GM08714 (cell line): Measurements from ENCODE around the gene BDH1.

Source experiments
- H3K4me3 ChIP-seq: fragments of 200-500 bp; sonication (Bioruptor generic); 2 replicates; pipeline ENCODE4 v1.5.1; 2014; ENCODE audit warnings: mild to moderate bottlenecking, low read length, inconsistent platforms
- ZNF274 ChIP-seq: IDR thresholded peaks from 2 replicates; pipeline ENCODE4 v1.6.1; 2012; ENCODE audit warnings: mild to moderate bottlenecking, low read depth, low read length

Gene BDH1

GRCh38 chr3:197546307-197547085 is 9.3 kb downstream of the BDH1 start:
- H3K4me3 ChIP-seq, result no peak overlapping the region
- TF ChIP-seq ZNF274, result no peak

GRCh38 chr3:197545571-197545970 is 10.2 kb downstream of the BDH1 start:
- TF ChIP-seq ZNF274, result no peak

GRCh38 chr3:197545101-197545500 is 10.7 kb downstream of the BDH1 start:
- no peak for TF ChIP-seq ZNF274
- no peak overlapping the region for H3K4me3 ChIP-seq

More at GRCh38 chr3:197545571-197545970, 10.2 kb downstream of the BDH1 start:
- no peak overlapping the region for H3K4me3 ChIP-seq

- no peak overlapping the region for H3K4me3 ChIP-seq
- TF ChIP-seq ZNF274, result no peak
These were observed 12.9 kb downstream of the BDH1 start for GRCh38 chr3:197542741-197543454.

- TF ChIP-seq ZNF274, result no peak
- no peak overlapping the region for H3K4me3 ChIP-seq
These were observed 13.8 kb downstream of the BDH1 start for GRCh38 chr3:197541756-197542539.

GRCh38 chr3:197540961-197541377 is 14.8 kb downstream of the BDH1 start:
- TF ChIP-seq ZNF274, result no peak
- no peak overlapping the region for H3K4me3 ChIP-seq

GRCh38 chr3:197539651-197540051 is 16.1 kb downstream of the BDH1 start:
- no peak for TF ChIP-seq ZNF274

GRCh38 chr3:197533927-197534725 is 21.6 kb downstream of the BDH1 start:
- TF ChIP-seq ZNF274, result no peak
- H3K4me3 ChIP-seq, result no peak overlapping the region

More at GRCh38 chr3:197539651-197540051, 16.1 kb downstream of the BDH1 start:
- H3K4me3 ChIP-seq, result no peak overlapping the region

GRCh38 chr3:197533396-197533795 is 22.4 kb downstream of the BDH1 start:
- H3K4me3 ChIP-seq, result no peak overlapping the region
- TF ChIP-seq ZNF274, result no peak

GRCh38 chr3:197532388-197532787 is 23.4 kb downstream of the BDH1 start:
- TF ChIP-seq ZNF274, result no peak
- no peak overlapping the region for H3K4me3 ChIP-seq

- H3K4me3 ChIP-seq, result no peak overlapping the region
- TF ChIP-seq ZNF274, result no peak
These were observed 27.6 kb downstream of the BDH1 start for GRCh38 chr3:197528190-197528589.

- no peak for TF ChIP-seq ZNF274
- H3K4me3 ChIP-seq, result no peak overlapping the region
These were observed 28.2 kb downstream of the BDH1 start for GRCh38 chr3:197527569-197527968.

- H3K4me3 ChIP-seq, result no peak overlapping the region
- no peak for TF ChIP-seq ZNF274
These were observed 30.1 kb downstream of the BDH1 start for GRCh38 chr3:197525706-197526105.

GRCh38 chr3:197524128-197524527 is 31.6 kb downstream of the BDH1 start:
- TF ChIP-seq ZNF274, result no peak
- H3K4me3 ChIP-seq, result no peak overlapping the region

GRCh38 chr3:197523526-197523925 is 32.2 kb downstream of the BDH1 start:
- TF ChIP-seq ZNF274, result no peak
- no peak overlapping the region for H3K4me3 ChIP-seq
